ENCODE results near the gene ACTN1. TPM values are rescaled to one million over a fixed set of nuclear protein-coding genes. Genes with fewer than 3 reads are reported as not detected.

ACTN1 gene
- total RNA-seq, 3 donors from 2014 or later (not counting 1 experiment from before 2014, with no cell fraction given): 14.9 to 39.5 (median 19.6) TPM

DNA sequence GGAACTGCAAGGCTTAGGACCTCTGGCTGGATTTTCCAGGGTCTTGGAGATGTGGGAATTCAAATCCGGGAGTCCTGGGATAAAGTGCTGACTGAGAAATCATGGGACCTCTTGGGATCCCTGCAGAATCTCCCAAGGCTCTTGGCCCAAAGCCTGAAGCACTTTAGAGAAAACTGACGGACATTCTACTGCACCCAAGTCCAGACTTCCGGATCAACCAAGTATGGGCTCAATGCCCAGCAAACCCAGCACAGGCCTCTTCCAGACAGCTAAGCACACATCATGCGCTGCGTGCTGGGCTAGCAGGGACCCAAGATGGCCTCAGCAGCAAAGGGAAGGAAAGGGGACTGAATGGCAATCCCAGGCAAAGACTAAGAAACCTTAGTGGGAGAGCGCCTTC is 85.0 kb downstream of the ACTN1 start:
- H3K4me3 ChIP-seq (ENCODE audit: low read length): no peak overlapping the region
- intact Hi-C loops (cut with micrococcal nuclease): no loop called here
- no peaks in the 10 kb centered on the region for H3K36me3 Mint-ChIP-seq
- TF ChIP-seq, protein P1, sequence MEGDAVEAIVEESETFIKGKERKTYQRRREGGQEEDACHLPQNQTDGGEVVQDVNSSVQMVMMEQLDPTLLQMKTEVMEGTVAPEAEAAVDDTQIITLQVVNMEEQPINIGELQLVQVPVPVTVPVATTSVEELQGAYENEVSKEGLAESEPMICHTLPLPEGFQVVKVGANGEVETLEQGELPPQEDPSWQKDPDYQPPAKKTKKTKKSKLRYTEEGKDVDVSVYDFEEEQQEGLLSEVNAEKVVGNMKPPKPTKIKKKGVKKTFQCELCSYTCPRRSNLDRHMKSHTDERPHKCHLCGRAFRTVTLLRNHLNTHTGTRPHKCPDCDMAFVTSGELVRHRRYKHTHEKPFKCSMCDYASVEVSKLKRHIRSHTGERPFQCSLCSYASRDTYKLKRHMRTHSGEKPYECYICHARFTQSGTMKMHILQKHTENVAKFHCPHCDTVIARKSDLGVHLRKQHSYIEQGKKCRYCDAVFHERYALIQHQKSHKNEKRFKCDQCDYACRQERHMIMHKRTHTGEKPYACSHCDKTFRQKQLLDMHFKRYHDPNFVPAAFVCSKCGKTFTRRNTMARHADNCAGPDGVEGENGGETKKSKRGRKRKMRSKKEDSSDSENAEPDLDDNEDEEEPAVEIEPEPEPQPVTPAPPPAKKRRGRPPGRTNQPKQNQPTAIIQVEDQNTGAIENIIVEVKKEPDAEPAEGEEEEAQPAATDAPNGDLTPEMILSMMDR (IDR thresholded peaks at IDR 0.05): no peak
- H3K4me1 ChIP-seq (ENCODE audit: control insufficient read depth, insufficient read depth, low read length): peaks cover 15% of the 10 kb centered on the region
- H3K27me3 Mint-ChIP-seq (ENCODE audit: low read depth in 2 of 2): no peaks in the 10 kb centered on the region
- no peaks in the 10 kb centered on the region for H3K27me3 ChIP-seq (ENCODE audit: control insufficient read depth, insufficient read depth, low read length)
- H3K4me3 Mint-ChIP-seq: no peak overlapping the region
- no peak overlapping the region for H3K27ac Mint-ChIP-seq
- H3K27ac ChIP-seq (ENCODE audit: low read length): no peak overlapping the region
- WGBS (ENCODE audit: insufficient coverage): 92% methylated on average over 6 of the region's 6 CpGs
- H3K9me3 ChIP-seq (ENCODE audit: control insufficient read depth, insufficient read depth, low read length): peaks cover 7% of the 10 kb centered on the region
- no peaks in the 10 kb centered on the region for H3K36me3 ChIP-seq (ENCODE audit: control insufficient read depth, insufficient read depth, low read length)
- ATAC-seq (no peak), DNase-seq (no peak)
- H3K9me3 Mint-ChIP-seq: peaks cover 1 to 2% of the 10 kb centered on the region in 2 donors
- H3K4me1 Mint-ChIP-seq: peaks cover 13 to 19% of the 10 kb centered on the region in 2 donors

DNA sequence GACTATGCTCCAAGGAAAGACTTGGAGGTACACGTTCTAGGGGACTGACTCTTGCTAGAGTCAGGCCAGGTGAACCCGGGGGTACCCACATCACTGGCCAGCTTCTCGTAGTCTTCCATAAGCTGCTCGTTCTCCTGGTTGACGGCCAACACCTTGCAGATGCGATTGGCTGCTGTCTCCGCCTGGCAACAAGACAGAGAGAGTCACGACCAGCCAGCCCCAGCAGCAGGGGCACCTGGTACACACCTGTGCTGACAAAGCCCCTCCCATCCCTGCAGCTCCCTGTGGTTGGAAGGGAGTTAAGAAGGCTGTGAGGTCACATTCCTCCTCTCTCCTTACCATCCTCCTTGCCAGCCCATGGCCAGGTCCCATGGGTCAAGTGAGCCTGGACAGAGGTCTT is 85.5 kb downstream of the ACTN1 start:
- no peaks in the 10 kb centered on the region for H3K36me3 Mint-ChIP-seq
- H3K4me1 ChIP-seq (ENCODE audit: control insufficient read depth, insufficient read depth, low read length): peaks cover 13% of the 10 kb centered on the region
- TF ChIP-seq, protein P1 (IDR thresholded peaks at IDR 0.05): no peak
- H3K27me3 Mint-ChIP-seq (ENCODE audit: low read depth in 2 of 2): no peaks in the 10 kb centered on the region
- no peak overlapping the region for H3K4me3 Mint-ChIP-seq
- no peak for DNase-seq
- 92% methylated on average over 8 of the region's 8 CpGs for WGBS (ENCODE audit: insufficient coverage)
- no peak overlapping the region for H3K27ac Mint-ChIP-seq
- H3K4me1 Mint-ChIP-seq: peaks cover 13 to 14% of the 10 kb centered on the region in 2 donors
- ATAC-seq: no peak
- H3K27me3 ChIP-seq (ENCODE audit: control insufficient read depth, insufficient read depth, low read length): no peaks in the 10 kb centered on the region
- H3K27ac ChIP-seq (ENCODE audit: low read length): no peak overlapping the region
- peaks cover 1% of the 10 kb centered on the region for H3K9me3 ChIP-seq (ENCODE audit: control insufficient read depth, insufficient read depth, low read length)
- peaks cover 0 to 2% of the 10 kb centered on the region in 2 donors for H3K9me3 Mint-ChIP-seq
- no peak overlapping the region for H3K4me3 ChIP-seq (ENCODE audit: low read length)
- intact Hi-C loops (cut with micrococcal nuclease): no loop called here
- no peaks in the 10 kb centered on the region for H3K36me3 ChIP-seq (ENCODE audit: control insufficient read depth, insufficient read depth, low read length)

DNA sequence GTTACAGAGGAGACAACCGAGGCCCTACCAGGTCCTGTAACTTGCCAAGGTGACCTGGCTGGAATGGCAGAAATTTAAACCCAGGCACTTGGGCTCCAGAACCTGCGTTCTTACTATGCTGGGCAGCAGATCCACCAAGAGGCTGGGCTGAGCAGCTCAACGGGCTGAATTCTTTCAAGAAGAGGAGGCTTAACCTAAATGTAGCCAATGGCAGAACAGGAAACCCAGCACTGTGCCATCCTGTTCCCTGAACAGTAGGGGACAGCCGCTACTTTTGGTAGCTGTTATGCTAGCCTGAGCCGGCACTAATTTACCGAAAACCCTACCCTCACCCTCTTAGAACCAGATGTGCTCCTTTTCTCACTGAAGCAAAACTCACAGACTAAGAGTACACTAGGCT is 86.1 kb downstream of the ACTN1 start:
- Histone ChIP-seq H3K4me3 (ENCODE audit: low read length) (no peak overlapping the region), H3K27me3 (ENCODE audit: control insufficient read depth, insufficient read depth, low read length) (no peaks in the 10 kb centered on the region), H3K36me3 (ENCODE audit: control insufficient read depth, insufficient read depth, low read length) (no peaks in the 10 kb centered on the region), H3K27ac (ENCODE audit: low read length) (no peak overlapping the region), H3K4me1 (ENCODE audit: control insufficient read depth, insufficient read depth, low read length) (peaks cover 7% of the 10 kb centered on the region), H3K9me3 (ENCODE audit: control insufficient read depth, insufficient read depth, low read length) (no peaks in the 10 kb centered on the region)
- H3K27ac Mint-ChIP-seq: no peak overlapping the region
- no peak for DNase-seq
- no peaks in the 10 kb centered on the region for H3K27me3 Mint-ChIP-seq (ENCODE audit: low read depth in 2 of 2)
- H3K9me3 Mint-ChIP-seq: no peaks in the 10 kb centered on the region
- 94% methylated on average over 6 of the region's 6 CpGs for WGBS (ENCODE audit: insufficient coverage)
- H3K4me1 Mint-ChIP-seq: peaks cover 8% of the 10 kb centered on the region in 2 donors
- H3K4me3 Mint-ChIP-seq: no peak overlapping the region
- H3K36me3 Mint-ChIP-seq: no peaks in the 10 kb centered on the region
- ATAC-seq: no peak
- TF ChIP-seq, protein P1 (IDR thresholded peaks at IDR 0.05): no peak
- intact Hi-C loops (cut with micrococcal nuclease): no loop called here
